GM12878 (cell line): ENCODE results near the gene ANKRD16. TPM values are rescaled to one million over a fixed set of nuclear protein-coding genes. Genes with fewer than 3 reads are reported as not detected.

Experiments used
- ATAC-seq: fragments of 200-7000 bp; cut with Tn5 transposase; 3 replicates; pipeline ENCODE4 v1.9.1; 2020; ENCODE audit warnings: mild to moderate bottlenecking, moderate library complexity
- BruUV-seq: library from RNA; stranded (reverse); fragments of 400-500 nt; replicated peaks from 2 replicates; lab custom pipeline; 2021; lab: Mats Ljungman, UMichigan
- CTCF ChIA-PET: fragments of 300-600 bp; sonication (Branson Sonifier 250); formaldehyde crosslinking; extraction: SDS; loops from one replicate; lab custom pipeline; 2021; ENCODE audit warnings: inconsistent platforms; lab: Yijun Ruan, JAX
- POLR2A ChIA-PET: fragments of 350-600 bp; formaldehyde crosslinking; extraction: SDS; loops from one replicate; lab custom pipeline; 2021; ENCODE audit warnings: inconsistent platforms; lab: Charles Lee
- RAD21 ChIA-PET: fragments of 300-600 bp; sonication (Branson Sonifier 250); formaldehyde crosslinking; loops from one replicate; lab custom pipeline; 2023; ENCODE audit warnings: antibody characterized with exemption; ENCODE audit not compliant: unreplicated experiment; lab: Charles Lee
- SMC1A ChIA-PET: fragments of 300-600 bp; sonication (Branson Sonifier 250); formaldehyde crosslinking; loops from one replicate; lab custom pipeline; 2023; ENCODE audit not compliant: unreplicated experiment, uncharacterized antibody; lab: Charles Lee
- DNase-seq: peaks from one replicate; pipeline ENCODE4 v3.0.0-alpha.2; 2011; ENCODE audit warnings: low read depth, low spot score
- FAIRE-seq: peaks from 3 replicates; lab custom pipeline; 2011; peaks lifted over from hg19 to GRCh38; lab: Jason Lieb, UNC
- H2AFZ ChIP-seq: 2 replicates; pipeline ENCODE4 v1.6.0; 2011; ENCODE audit warnings: low read depth, low read length, control low read depth; ENCODE audit not compliant: control insufficient read depth
- H3K27ac ChIP-seq: 2 replicates; pipeline ENCODE4 v1.5.1; 2011; ENCODE audit warnings: control low read depth; ENCODE audit not compliant: control insufficient read depth, insufficient read depth
- H3K27me3 ChIP-seq, 2 experiments: replicated peaks in 1 of 2; 2 replicates each; pipeline versions ENCODE4 v1.6.0 to v1.6.1; 2011; ENCODE audit warnings: low read length in 1 of 2; ENCODE audit not compliant: control insufficient read depth in 2 of 2, insufficient read depth in 2 of 2
- H3K36me3 ChIP-seq, 2 experiments: 2 replicates each; pipeline ENCODE4 v1.5.1; 2011; ENCODE audit warnings: low read length in 1 of 2; ENCODE audit not compliant: control insufficient read depth in 2 of 2, insufficient read depth in 2 of 2
- H3K4me1 ChIP-seq: 2 replicates; pipeline ENCODE4 v1.6.1; 2011; ENCODE audit warnings: mild to moderate bottlenecking, low read length, moderate library complexity, mixed read lengths; ENCODE audit not compliant: control insufficient read depth, insufficient read depth
- H3K4me2 ChIP-seq: 2 replicates; pipeline ENCODE4 v1.6.0; 2011; ENCODE audit warnings: control low read depth; ENCODE audit not compliant: control insufficient read depth, insufficient read depth
- H3K4me3 ChIP-seq: fragments of 200-600 bp; sonication (generic); 2 replicates; pipeline ENCODE4 v1.5.1; 2016
- H3K79me2 ChIP-seq: 2 replicates; pipeline ENCODE4 v1.6.0; 2011; ENCODE audit warnings: low read length; ENCODE audit not compliant: control insufficient read depth, insufficient read depth
- H3K9ac ChIP-seq: 2 replicates; pipeline ENCODE4 v1.8.0; 2011; ENCODE audit warnings: low read length, control low read depth, mixed read lengths; ENCODE audit not compliant: control insufficient read depth, insufficient read depth
- H3K9me3 ChIP-seq: replicated peaks from 3 replicates; pipeline ENCODE4 v1.5.1; 2011; ENCODE audit warnings: mild to moderate bottlenecking, low read length; ENCODE audit not compliant: control insufficient read depth, insufficient read depth
- H4K20me1 ChIP-seq: 2 replicates; pipeline ENCODE4 v1.6.0; 2011; ENCODE audit not compliant: control insufficient read depth, insufficient read depth
- CHD4 ChIP-seq: fragments of 200-600 bp; sonication (generic); IDR thresholded peaks from 2 replicates; pipeline ENCODE4 v1.6.1; 2016; ENCODE audit warnings: mild to moderate bottlenecking
- MYC ChIP-seq: IDR thresholded peaks from 2 replicates; pipeline ENCODE4 v1.6.1; 2011; ENCODE audit warnings: mild to moderate bottlenecking, low read length, moderate library complexity, inconsistent platforms; ENCODE audit not compliant: insufficient read depth, insufficient replicate concordance, insufficient read length, severe bottlenecking
- PRDM15 ChIP-seq: fragments of 450-650 bp; formaldehyde crosslinking; IDR thresholded peaks from 2 replicates; pipeline ENCODE4 v1.4.0; 2020; ENCODE audit warnings: mild to moderate bottlenecking, moderate library complexity
- TBL1XR1 ChIP-seq: IDR thresholded peaks from 2 replicates; pipeline ENCODE4 v1.6.1; 2012; ENCODE audit warnings: low read depth, low read length, improper control_type of control experiment
- ZNF207 ChIP-seq: fragments of 450-650 bp; IDR thresholded peaks from 2 replicates; pipeline ENCODE4 v1.6.1; 2014; ENCODE audit warnings: antibody characterized with exemption, mild to moderate bottlenecking, borderline replicate concordance
- WGBS: methylation state at CpG from one replicate; pipeline ENCODE4 v1.1.6; 2016; ENCODE audit warnings: low lambda C conversion rate; ENCODE audit not compliant: insufficient replicate concordance, insufficient coverage; ENCODE audit errors: missing lambda C conversion rate; 5-methylcytosine and 5-hydroxymethylcytosine counted together
- in situ Hi-C: fragments of 300-500 bp; cut with MboI; formaldehyde crosslinking; loops from 9 replicates; pipeline ENCODE4 v1.14.3; 2018; ENCODE audit warnings: mixed read lengths
- intact Hi-C: fragments of 100-400 bp; cut with micrococcal nuclease; formaldehyde crosslinking; loops from one replicate; pipeline ENCODE4 v1.14.2; 2022; ENCODE audit not compliant: unreplicated experiment
- polyA plus RNA-seq, 11 experiments: library from polyadenylated mRNA; depleted of rRNA in 4 of 11; unstranded in 6 of 11; stranded (reverse) in 5 of 11; fragments of >200 nt; fragmentation: Nextera tagmentation in 4 of 11; fragmentation: Illumina TruSeq in 1 of 11; extraction: Ambion mirVana in 4 of 11; extraction: Trizol in 1 of 11; gene quantifications; 1 replicate in 1 of 11; 2 replicates in 10 of 11; pipeline versions ENCODE4 v1.2.1 to v1.2.3, GENCODE V29; 2011 to 2016; ENCODE audit warnings: inconsistent platforms in 2 of 11, missing spikeins in 2 of 11, low read depth in 1 of 11
- total RNA-seq, 4 experiments: library from RNA; depleted of rRNA in 3 of 4; stranded (reverse); fragments of >200 nt in 3 of 4; fragmentation: Illumina TruSeq in 1 of 4; extraction: Trizol in 1 of 4; gene quantifications; 2 replicates each; pipeline versions ENCODE4 v1.2.1 to v1.2.3, GENCODE V29; 2013 to 2021
- TF ChIP-seq, protein P1 (sequence below): fragments of 450-650 bp; IDR thresholded peaks from 2 replicates; pipeline ENCODE4 v1.6.1; 2016; ENCODE audit warnings: mild to moderate bottlenecking
- TF ChIP-seq, protein P2 (sequence below): IDR thresholded peaks from 2 replicates; pipeline ENCODE4 v1.6.1; 2011; ENCODE audit warnings: borderline replicate concordance, low read depth, mild to moderate bottlenecking, moderate library complexity, mixed read lengths, low read length; ENCODE audit not compliant: insufficient read depth; ENCODE audit errors: extremely low read length
- TF ChIP-seq, protein P3 (sequence below): fragments of 450-650 bp; IDR thresholded peaks from 2 replicates; pipeline ENCODE4 v1.6.1; 2014; ENCODE audit warnings: mild to moderate bottlenecking

Gene ANKRD16
- total and polyA plus RNA-seq, 10 of the 15 experiments (the other 5 are each of a cell fraction or from before 2014, with no cell fraction given), result 0.57 to 13.6 (median 4.4) TPM

DNA sequence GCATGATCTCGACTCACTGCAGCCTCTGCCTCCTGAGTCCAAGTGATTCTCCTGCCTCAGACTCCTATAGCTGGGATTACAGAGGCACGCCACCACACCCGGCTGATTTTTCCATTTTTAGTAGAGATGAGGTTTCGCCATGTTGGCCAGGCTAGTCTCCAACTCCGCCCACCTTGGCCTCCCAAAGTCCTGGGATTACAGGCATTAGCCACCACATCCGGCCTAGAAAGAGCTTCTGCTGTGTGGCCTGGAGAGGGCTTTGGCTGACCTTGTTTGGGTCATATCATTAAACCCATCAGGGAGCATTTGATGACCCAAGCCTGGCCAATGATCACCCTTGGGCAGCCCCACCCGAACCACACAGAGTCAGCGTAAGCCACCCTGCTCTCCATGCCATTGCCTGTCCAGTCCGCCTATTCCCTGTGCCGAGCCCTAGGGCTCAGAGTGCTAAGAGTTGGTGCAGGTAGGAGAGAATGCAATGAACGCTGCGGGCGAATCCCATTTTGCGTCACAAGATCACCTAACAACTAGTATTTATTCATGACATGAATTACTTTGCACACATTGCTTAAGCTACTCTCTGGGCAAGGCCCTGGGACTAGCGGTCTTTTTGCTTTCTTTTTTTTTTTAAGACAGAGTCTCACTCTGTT lies 54.1 kb downstream of the ANKRD16 start:
- Histone ChIP-seq H3K9me3 (no peaks in the 10 kb centered on the region), H3K4me1 (peaks cover 11% of the 10 kb centered on the region), H3K36me3 (no peaks in the 10 kb centered on the region), H3K9ac (no peak overlapping the region), H3K79me2 (no peaks in the 10 kb centered on the region), H2AFZ (no peak overlapping the region), H3K4me3 (no peak overlapping the region), H3K27me3 (no peaks in the 10 kb centered on the region; a peak in 1 of 4 replicates), H3K4me2 (no peak overlapping the region), H3K27ac (no peak overlapping the region), H4K20me1 (no peaks in the 10 kb centered on the region)
- BruUV-seq, result no TSS peak
- ChIA-PET POLR2A (interaction anchor here (0.6 kb wide), 1 partner anchor 17 kb away, joined by 4 read pairs; no protein-coding TSS in a partner anchor), SMC1A (interaction anchor here (0.8 kb wide), 1 partner anchor 9 kb away, joined by 4 read pairs; no protein-coding TSS in a partner anchor), CTCF (no interaction called here), RAD21 (no interaction called here)
- 82% methylated on average over 15 of the region's 15 CpGs for WGBS
- no peak for DNase-seq
- intact Hi-C loops, result no loop called here
- no peak for FAIRE-seq
- in situ Hi-C loops, result no loop called here
- TF ChIP-seq CHD4, result no peak
- no peak for ATAC-seq

- BruUV-seq, result no TSS peak
- ChIA-PET RAD21 (interaction anchor here (1.5 kb wide), 1 partner anchor 10 kb away, joined by 4 read pairs; no protein-coding TSS in a partner anchor), SMC1A (interaction anchor here (0.8 to 1.7 kb wide), 2 partner anchors 14 to 29 kb away, joined by 4 read pairs; no protein-coding TSS in a partner anchor), POLR2A (interaction anchor here (1.3 kb wide), 1 partner anchor 10 kb away, joined by 3 read pairs; no protein-coding TSS in a partner anchor), CTCF (interaction anchor here (0.9 to 1.1 kb wide), 2 partner anchors 10 to 41 kb away, joined by 3 to 5 read pairs; no protein-coding TSS in a partner anchor)
- ATAC-seq, result no peak
- H3K4me1 ChIP-seq, result no peaks in the 10 kb centered on the region
- no peaks in the 10 kb centered on the region for H3K9me3 ChIP-seq
- no peak overlapping the region for H3K27ac ChIP-seq
- no peak overlapping the region for H3K9ac ChIP-seq
- no peak overlapping the region for H3K4me2 ChIP-seq
- no peak for FAIRE-seq
- 24% methylated on average over 6 of the region's 6 CpGs for WGBS
- no peaks in the 10 kb centered on the region for H3K36me3 ChIP-seq
- no peaks in the 10 kb centered on the region for H3K79me2 ChIP-seq
- no peaks in the 10 kb centered on the region; a peak in 1 of 4 replicates for H3K27me3 ChIP-seq
- H2AFZ ChIP-seq, result no peak overlapping the region
- H3K4me3 ChIP-seq, result no peak overlapping the region
- intact Hi-C loops, result no loop called here
- DNase-seq, result no peak
- H4K20me1 ChIP-seq, result no peaks in the 10 kb centered on the region
- in situ Hi-C loops, result no loop called here
- TF ChIP-seq TBL1XR1, result no peak
- TF ChIP-seq, protein P1, sequence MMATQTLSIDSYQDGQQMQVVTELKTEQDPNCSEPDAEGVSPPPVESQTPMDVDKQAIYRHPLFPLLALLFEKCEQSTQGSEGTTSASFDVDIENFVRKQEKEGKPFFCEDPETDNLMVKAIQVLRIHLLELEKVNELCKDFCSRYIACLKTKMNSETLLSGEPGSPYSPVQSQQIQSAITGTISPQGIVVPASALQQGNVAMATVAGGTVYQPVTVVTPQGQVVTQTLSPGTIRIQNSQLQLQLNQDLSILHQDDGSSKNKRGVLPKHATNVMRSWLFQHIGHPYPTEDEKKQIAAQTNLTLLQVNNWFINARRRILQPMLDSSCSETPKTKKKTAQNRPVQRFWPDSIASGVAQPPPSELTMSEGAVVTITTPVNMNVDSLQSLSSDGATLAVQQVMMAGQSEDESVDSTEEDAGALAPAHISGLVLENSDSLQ, result no peak
- TF ChIP-seq ZNF207, result no peak
- TF ChIP-seq, protein P2, sequence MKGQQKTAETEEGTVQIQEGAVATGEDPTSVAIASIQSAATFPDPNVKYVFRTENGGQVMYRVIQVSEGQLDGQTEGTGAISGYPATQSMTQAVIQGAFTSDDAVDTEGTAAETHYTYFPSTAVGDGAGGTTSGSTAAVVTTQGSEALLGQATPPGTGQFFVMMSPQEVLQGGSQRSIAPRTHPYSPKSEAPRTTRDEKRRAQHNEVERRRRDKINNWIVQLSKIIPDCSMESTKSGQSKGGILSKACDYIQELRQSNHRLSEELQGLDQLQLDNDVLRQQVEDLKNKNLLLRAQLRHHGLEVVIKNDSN, result no peak
- TF ChIP-seq PRDM15 (CRISPR knock-in tag), result no peak
- TF ChIP-seq MYC, result no peak
- TF ChIP-seq, protein P3, sequence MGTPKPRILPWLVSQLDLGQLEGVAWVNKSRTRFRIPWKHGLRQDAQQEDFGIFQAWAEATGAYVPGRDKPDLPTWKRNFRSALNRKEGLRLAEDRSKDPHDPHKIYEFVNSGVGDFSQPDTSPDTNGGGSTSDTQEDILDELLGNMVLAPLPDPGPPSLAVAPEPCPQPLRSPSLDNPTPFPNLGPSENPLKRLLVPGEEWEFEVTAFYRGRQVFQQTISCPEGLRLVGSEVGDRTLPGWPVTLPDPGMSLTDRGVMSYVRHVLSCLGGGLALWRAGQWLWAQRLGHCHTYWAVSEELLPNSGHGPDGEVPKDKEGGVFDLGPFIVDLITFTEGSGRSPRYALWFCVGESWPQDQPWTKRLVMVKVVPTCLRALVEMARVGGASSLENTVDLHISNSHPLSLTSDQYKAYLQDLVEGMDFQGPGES, result no peak
Observed at GRCh38 chr10:5833814-5834213, 55.9 kb downstream of the ANKRD16 start.
